Erythroblast (primary cell): ENCODE measurements around the gene PTGR3.

Source experiments
- GATA1 ChIP-seq: IDR thresholded peaks from 2 replicates; pipeline ENCODE4 v1.6.1; 2011; ENCODE audit warnings: low read depth, mild to moderate bottlenecking, control low read depth, low read length, moderate library complexity
- POLR2A ChIP-seq: IDR thresholded peaks from 2 replicates; pipeline ENCODE4 v1.6.1; 2011; ENCODE audit warnings: mild to moderate bottlenecking, low read length

GRCh38 chr18:75162978-75163377, 46.0 kb downstream of the PTGR3 start:
- TF ChIP-seq POLR2A, result no peak
- no peak for TF ChIP-seq GATA1
